Ascending aorta (tissue), 2 donors: ENCODE results near the gene TIMP2. TPM values are rescaled to one million over a fixed set of nuclear protein-coding genes. Genes with fewer than 3 reads are reported as not detected.
A peak's percentile ranks its signal among the peaks of the same experiment; 100 is the strongest.

Source experiments
- DNase-seq, 2 donors: peaks; one replicate each; pipeline ENCODE4 v3.0.0-alpha.2; 2019; ENCODE audit warnings: low spot score in 2 of 2
- H3K27ac ChIP-seq, 2 donors: fragments of 200-600 bp; sonication (generic); one replicate each; pipeline ENCODE4 v1.5.1; 2016 to 2017; ENCODE audit warnings: mild to moderate bottlenecking in 1 of 2
- H3K27me3 ChIP-seq: fragments of 200-600 bp; sonication (generic); one replicate; pipeline ENCODE4 v1.5.1; 2017
- H3K36me3 ChIP-seq, 2 donors: fragments of 200-600 bp; sonication (generic); one replicate each; pipeline ENCODE4 v1.5.1; 2016
- H3K4me1 ChIP-seq, 2 donors: fragments of 200-600 bp; sonication (generic); one replicate each; pipeline ENCODE4 v1.5.1; 2016 to 2017; ENCODE audit warnings: mild to moderate bottlenecking in 1 of 2
- H3K4me3 ChIP-seq, 2 donors: fragments of 200-600 bp; sonication (generic); one replicate each; pipeline ENCODE4 v1.5.1; 2016 to 2017; ENCODE audit warnings: mild to moderate bottlenecking in 1 of 2
- H3K9me3 ChIP-seq, 2 donors: fragments of 200-600 bp; sonication (generic); one replicate each; pipeline ENCODE4 v1.5.1; 2016
- CTCF ChIP-seq, 3 experiments: fragments of 200-600 bp in 2 of 3; fragments of 450-650 bp in 1 of 3; sonication (generic) in 2 of 3; IDR thresholded peaks; one replicate each; pipeline ENCODE4 v1.5.1; 2016 to 2019; ENCODE audit warnings: antibody characterized with exemption in 3 of 3, mild to moderate bottlenecking in 1 of 3, moderate library complexity in 1 of 3
- intact Hi-C: fragments of 100-400 bp; cut with DNase I; formaldehyde crosslinking; loops from one replicate; pipeline ENCODE4 v1.15.1; 2023
- total RNA-seq: library from RNA; depleted of rRNA; stranded (reverse); fragments of >200 nt; gene quantifications from one replicate; pipeline ENCODE4 v1.1.0, GENCODE V29; 2016

Gene TIMP2
- total RNA-seq, 1 donor from 2014 or later: 278 TPM

- peaks cover 7 to 20% of the 10 kb centered on the region in 2 donors for H3K36me3 ChIP-seq
- H3K9me3 ChIP-seq: no peaks in the 10 kb centered on the region
- H3K4me3 ChIP-seq: no peak overlapping the region
- H3K27ac ChIP-seq: peak overlapping the region; percentile 56 to 62
- H3K4me1 ChIP-seq: peaks cover 19 to 64% of the 10 kb centered on the region in 2 donors
- no peaks in the 10 kb centered on the region for H3K27me3 ChIP-seq
- intact Hi-C loops: no loop called here
- DNase-seq: no peak
- TF ChIP-seq CTCF (IDR thresholded peaks at IDR 0.05): no peak
Observed at GRCh38 chr17:78895322-78895721, 29.9 kb downstream of the TIMP2 start.

- Histone ChIP-seq H3K27me3 (no peaks in the 10 kb centered on the region), H3K36me3 (peaks cover 7 to 17% of the 10 kb centered on the region in 2 donors), H3K4me3 (no peak overlapping the region), H3K4me1 (peaks cover 15 to 61% of the 10 kb centered on the region in 2 donors), H3K27ac (no peak overlapping the region), H3K9me3 (no peaks in the 10 kb centered on the region)
- no peak for TF ChIP-seq CTCF (IDR thresholded peaks at IDR 0.05)
- intact Hi-C loops: no loop called here
- no peak for DNase-seq
Observed at GRCh38 chr17:78893684-78894083, 31.5 kb downstream of the TIMP2 start.

GRCh38 chr17:78892936-78893379 lies 32.2 kb downstream of the TIMP2 start:
- Histone ChIP-seq H3K27ac (no peak overlapping the region), H3K27me3 (no peaks in the 10 kb centered on the region), H3K36me3 (peaks cover 4 to 14% of the 10 kb centered on the region in 2 donors), H3K4me3 (no peak overlapping the region), H3K9me3 (no peaks in the 10 kb centered on the region), H3K4me1 (peaks cover 15 to 57% of the 10 kb centered on the region in 2 donors)
- TF ChIP-seq CTCF (IDR thresholded peaks at IDR 0.05): no peak
- no peak for DNase-seq
- intact Hi-C loops: no loop called here

- DNase-seq: no peak
- Histone ChIP-seq H3K9me3 (no peaks in the 10 kb centered on the region), H3K27me3 (no peaks in the 10 kb centered on the region), H3K4me1 (peaks cover 15 to 54% of the 10 kb centered on the region in 2 donors), H3K27ac (no peak overlapping the region), H3K4me3 (no peak overlapping the region), H3K36me3 (peaks cover 0 to 14% of the 10 kb centered on the region in 2 donors)
- intact Hi-C loops: no loop called here
- no peak for TF ChIP-seq CTCF (IDR thresholded peaks at IDR 0.05)
Observed at GRCh38 chr17:78892520-78892919, 32.7 kb downstream of the TIMP2 start.

GRCh38 chr17:78892062-78892456 lies 33.1 kb downstream of the TIMP2 start:
- intact Hi-C loops: no loop called here

More at GRCh38 chr17:78892062-78892456, 33.1 kb downstream of the TIMP2 start:
- no peak for DNase-seq
- Histone ChIP-seq H3K4me3 (no peak overlapping the region), H3K27me3 (no peaks in the 10 kb centered on the region), H3K36me3 (peaks cover 0 to 14% of the 10 kb centered on the region in 2 donors), H3K27ac (no peak overlapping the region), H3K4me1 (peaks cover 10 to 49% of the 10 kb centered on the region in 2 donors), H3K9me3 (no peaks in the 10 kb centered on the region)
- TF ChIP-seq CTCF (IDR thresholded peaks at IDR 0.05): no peak
